ENCODE measurements around the gene ARPC5.

DNA sequence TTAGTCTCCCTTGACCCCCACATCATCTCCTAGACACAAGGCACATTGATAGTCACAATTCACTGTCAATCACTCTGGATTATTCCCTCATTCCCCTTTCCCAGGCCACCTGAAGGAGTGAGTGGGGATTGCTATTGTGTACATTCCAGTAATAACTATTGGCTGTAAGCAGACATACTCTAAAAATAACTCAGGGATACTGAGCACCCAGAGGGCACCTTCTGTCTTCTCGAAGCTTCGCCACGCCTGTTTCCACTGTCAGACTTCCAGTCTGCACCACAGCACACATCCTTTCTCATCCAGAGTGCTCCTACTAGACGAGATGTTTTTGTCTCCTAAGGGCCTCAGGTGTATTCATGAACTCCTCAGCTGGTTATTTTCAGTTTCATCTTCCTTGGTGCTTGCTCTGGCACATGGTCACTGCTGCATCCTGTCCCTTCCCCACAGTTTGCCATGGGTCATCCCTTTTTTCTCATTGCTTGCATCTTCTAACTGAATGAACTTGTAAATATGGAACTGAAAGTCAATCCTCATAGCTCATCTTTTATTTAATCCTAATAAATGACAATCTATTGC, 18.4 kb upstream of the ARPC5 start:
- TF ChIP-seq CTCF (IDR thresholded peaks at IDR 0.05; ENCODE audit: low read depth, low read length, poor library complexity, severe bottlenecking) (no peak), EZH2phosphoT487 (IDR thresholded peaks at IDR 0.05; ENCODE audit: borderline replicate concordance, low read length) (no peak)

Data from DOHH2 (cell line).